ENCODE measurements around the gene MRPS11. TPM values are rescaled to one million over a fixed set of nuclear protein-coding genes. Genes with fewer than 3 reads are reported as not detected.

The MRPS11 gene
- total and polyA plus RNA-seq, 10 of the 15 experiments (the other 5 are each of a cell fraction or from before 2014, with no cell fraction given) = 37.1 to 148 (median 68.7) TPM

DNA sequence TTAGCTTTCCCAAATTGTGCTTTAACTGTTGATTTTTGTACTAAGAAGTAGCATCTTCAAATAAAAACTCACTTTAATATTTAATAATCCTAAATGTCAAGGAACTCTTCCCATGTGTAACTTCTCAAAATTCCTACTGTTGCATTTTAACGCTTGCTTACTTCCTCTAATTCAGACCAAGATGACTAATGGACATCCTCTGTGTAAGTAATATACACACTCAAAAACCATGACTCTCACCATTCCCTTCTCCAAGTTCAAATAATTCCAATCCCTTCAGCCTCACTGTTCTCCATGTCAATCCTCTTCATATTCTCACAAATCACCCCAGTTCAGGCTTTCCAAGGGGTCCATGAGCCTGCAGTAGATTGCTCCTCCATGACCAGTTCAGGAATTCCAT is 13.3 kb upstream of the MRPS11 start:
- in situ Hi-C loops (cut with MboI) = no loop called here
- Histone ChIP-seq H3K79me2 (ENCODE audit: control insufficient read depth, insufficient read depth, low read length) (no peaks in the 10 kb centered on the region), H3K4me1 (ENCODE audit: control insufficient read depth, insufficient read depth, low read length) (no peaks in the 10 kb centered on the region), H3K36me3 (ENCODE audit: control insufficient read depth in 2 of 2, insufficient read depth in 2 of 2, low read length in 1 of 2) (peaks cover 0 to 7% of the 10 kb centered on the region in 2 experiments; a peak in 2 of 4 replicates), H2AFZ (ENCODE audit: control insufficient read depth, low read depth, low read length) (no peak overlapping the region), H3K4me3 (no peak overlapping the region), H4K20me1 (ENCODE audit: control insufficient read depth, insufficient read depth) (no peaks in the 10 kb centered on the region; the same call in 1 of the 2 replicates), H3K9me3 (replicated peaks; ENCODE audit: control insufficient read depth, insufficient read depth, low read length) (no peaks in the 10 kb centered on the region), H3K27ac (ENCODE audit: control insufficient read depth, insufficient read depth) (no peak overlapping the region), H3K4me2 (ENCODE audit: control insufficient read depth, insufficient read depth) (no peak overlapping the region), H3K9ac (ENCODE audit: control insufficient read depth, insufficient read depth, low read length) (no peak overlapping the region), H3K27me3 (replicated peaks in 1 of 2; ENCODE audit: control insufficient read depth in 2 of 2, insufficient read depth in 2 of 2, low read length in 1 of 2) (no peaks in the 10 kb centered on the region)
- intact Hi-C loops (cut with micrococcal nuclease; ENCODE audit: unreplicated experiment) = no loop called here
- ChIA-PET RAD21 (ENCODE audit: unreplicated experiment) (no interaction called here), SMC1A (ENCODE audit: uncharacterized antibody, unreplicated experiment) (interaction anchor here (0.9 kb wide), 1 partner anchor 9 kb away, joined by 3 read pairs; no protein-coding TSS in a partner anchor), CTCF (interaction anchor here (0.7 to 4.3 kb wide), 8 partner anchors 7 to 441 kb away, joined by 3 to 24 read pairs (median 6); partner anchors contain the start of genes HAPLN3, MRPL46 and MRPS11), POLR2A (no interaction called here)
- no peak for FAIRE-seq
- WGBS (ENCODE audit: insufficient coverage, insufficient replicate concordance, low lambda C conversion rate, missing lambda C conversion rate) = 0% methylated on average over 1 of the region's 1 CpG
- no peak for DNase-seq (ENCODE audit: low read depth, low spot score)
- TF ChIP-seq EGR1 (IDR thresholded peaks at IDR 0.05; ENCODE audit: borderline replicate concordance in 1 of 2, low read depth in 2 of 2, low read length in 2 of 2) = no peak
- TF ChIP-seq ZNF592 (IDR thresholded peaks at IDR 0.05) = no peak
- TF ChIP-seq BCL11A (IDR thresholded peaks at IDR 0.05; ENCODE audit: low read depth, low read length) = no peak
- TF ChIP-seq ATF7 (IDR thresholded peaks at IDR 0.05; ENCODE audit: low read depth) = no peak
- TF ChIP-seq NRF1 (conservative IDR thresholded peaks at IDR 0.05; ENCODE audit: low read depth, low read length) = no peak
- TF ChIP-seq NBN (IDR thresholded peaks at IDR 0.05) = no peak
- TF ChIP-seq BCLAF1 (IDR thresholded peaks at IDR 0.05) = no peak
- TF ChIP-seq POLR2AphosphoS5 (IDR thresholded peaks at IDR 0.05; ENCODE audit: low read length) = no peak
- TF ChIP-seq, protein P1, sequence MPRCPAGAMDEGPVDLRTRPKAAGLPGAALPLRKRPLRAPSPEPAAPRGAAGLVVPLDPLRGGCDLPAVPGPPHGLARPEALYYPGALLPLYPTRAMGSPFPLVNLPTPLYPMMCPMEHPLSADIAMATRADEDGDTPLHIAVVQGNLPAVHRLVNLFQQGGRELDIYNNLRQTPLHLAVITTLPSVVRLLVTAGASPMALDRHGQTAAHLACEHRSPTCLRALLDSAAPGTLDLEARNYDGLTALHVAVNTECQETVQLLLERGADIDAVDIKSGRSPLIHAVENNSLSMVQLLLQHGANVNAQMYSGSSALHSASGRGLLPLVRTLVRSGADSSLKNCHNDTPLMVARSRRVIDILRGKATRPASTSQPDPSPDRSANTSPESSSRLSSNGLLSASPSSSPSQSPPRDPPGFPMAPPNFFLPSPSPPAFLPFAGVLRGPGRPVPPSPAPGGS (IDR thresholded peaks at IDR 0.05; ENCODE audit: borderline replicate concordance, insufficient read depth, low read depth, low read length, poor library complexity, severe bottlenecking) = no peak
- TF ChIP-seq POLR2A (IDR thresholded peaks at IDR 0.05; ENCODE audit: low read depth, low read length) = no peak
- TF ChIP-seq ZBTB33 (IDR thresholded peaks at IDR 0.05) = no peak
- TF ChIP-seq, protein P2, sequence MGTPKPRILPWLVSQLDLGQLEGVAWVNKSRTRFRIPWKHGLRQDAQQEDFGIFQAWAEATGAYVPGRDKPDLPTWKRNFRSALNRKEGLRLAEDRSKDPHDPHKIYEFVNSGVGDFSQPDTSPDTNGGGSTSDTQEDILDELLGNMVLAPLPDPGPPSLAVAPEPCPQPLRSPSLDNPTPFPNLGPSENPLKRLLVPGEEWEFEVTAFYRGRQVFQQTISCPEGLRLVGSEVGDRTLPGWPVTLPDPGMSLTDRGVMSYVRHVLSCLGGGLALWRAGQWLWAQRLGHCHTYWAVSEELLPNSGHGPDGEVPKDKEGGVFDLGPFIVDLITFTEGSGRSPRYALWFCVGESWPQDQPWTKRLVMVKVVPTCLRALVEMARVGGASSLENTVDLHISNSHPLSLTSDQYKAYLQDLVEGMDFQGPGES (IDR thresholded peaks at IDR 0.05) = no peak
- no peak for TF ChIP-seq RB1 (IDR thresholded peaks at IDR 0.05; ENCODE audit: borderline replicate concordance)
- no peak for TF ChIP-seq PAX8 (IDR thresholded peaks at IDR 0.05)
- no TSS peak for BruUV-seq (replicated peaks)
- no peak for ATAC-seq
